Measurements from ENCODE around the gene ACO1.

DNA sequence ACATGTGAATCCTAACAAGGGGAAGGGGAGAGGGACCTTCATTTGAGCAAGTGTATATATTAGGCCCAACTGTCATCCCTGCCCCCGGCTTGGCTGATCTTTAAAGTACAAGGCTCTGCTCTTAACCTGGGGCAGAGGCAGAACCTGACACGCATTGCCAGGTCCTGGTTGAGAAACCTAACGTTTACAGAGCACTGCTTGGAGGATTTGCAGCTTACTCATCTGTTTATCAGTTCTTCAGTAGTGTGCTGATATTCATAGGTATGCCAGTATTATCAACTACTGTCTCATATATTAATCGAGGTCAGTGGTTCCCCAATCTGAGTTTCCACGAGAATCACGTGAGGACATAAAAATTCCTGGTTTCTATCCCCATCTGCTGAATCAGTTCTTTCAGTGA, 50.4 kb downstream of the ACO1 start:
- TF ChIP-seq CTCF (IDR thresholded peaks at IDR 0.05) (no peak), EZH2 (IDR thresholded peaks at IDR 0.05) (no peak)
